PC-9 (cell line): ENCODE results near the gene ASTL.

Source experiments
- EZH2 ChIP-seq: fragments of 200-600 bp; sonication (generic); IDR thresholded peaks from 2 replicates; pipeline ENCODE4 v1.8.0; 2017; ENCODE audit warnings: antibody characterized with exemption, low read depth
- TF ChIP-seq, protein P1 (sequence below): fragments of 200-600 bp; sonication (generic); conservative IDR thresholded peaks from 2 replicates; pipeline ENCODE4 v1.6.1; 2017; ENCODE audit warnings: mixed run types, antibody characterized with exemption, mild to moderate bottlenecking, moderate library complexity

DNA sequence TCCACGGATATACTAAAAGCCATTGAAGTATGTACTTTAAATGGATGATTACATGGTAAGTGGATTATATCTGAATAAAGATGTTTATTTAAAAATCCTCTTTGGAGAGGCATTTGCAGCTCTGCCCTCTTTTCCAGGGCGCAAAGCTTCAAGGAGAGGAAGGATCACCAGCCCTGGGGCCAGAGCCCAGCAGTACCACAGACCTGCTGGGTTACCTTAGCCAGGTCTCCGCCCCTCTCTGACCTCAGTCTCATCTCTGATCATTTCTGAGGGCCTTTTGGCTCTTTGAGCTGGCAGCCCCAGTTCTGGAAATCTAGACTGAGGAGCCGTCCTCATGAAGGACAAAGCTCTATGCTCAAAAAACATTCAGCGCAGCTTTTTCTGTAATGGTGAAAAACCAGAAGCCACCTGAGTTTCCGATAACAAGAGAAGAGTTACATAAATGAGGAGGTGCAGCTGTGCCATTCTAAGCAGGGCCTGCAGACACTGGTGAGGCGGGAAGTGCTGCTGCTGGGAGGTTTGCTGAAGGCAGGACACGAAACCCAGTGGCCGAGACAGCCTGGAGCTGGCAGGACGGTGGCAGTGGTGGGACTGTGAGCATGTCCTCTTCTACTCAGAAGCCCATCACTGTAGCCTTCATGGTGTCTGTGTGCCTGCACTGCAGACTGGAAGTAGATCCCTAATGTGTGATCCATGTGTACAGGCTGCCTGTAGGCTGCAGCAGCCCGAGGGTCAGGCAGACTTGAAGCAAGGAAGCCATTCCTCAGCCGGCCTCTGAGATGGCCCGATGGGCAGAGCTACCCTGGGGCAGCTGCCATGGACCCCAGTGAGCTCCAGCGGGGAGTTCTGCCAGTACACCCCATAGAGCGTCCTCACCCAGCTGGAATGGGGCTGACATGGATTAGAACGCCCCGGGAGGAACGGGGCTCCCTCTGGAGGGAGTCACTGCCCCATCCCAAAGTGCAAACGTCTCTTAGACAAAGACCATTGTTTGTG lies 49.7 kb downstream of the ASTL start:
- TF ChIP-seq, protein P1, sequence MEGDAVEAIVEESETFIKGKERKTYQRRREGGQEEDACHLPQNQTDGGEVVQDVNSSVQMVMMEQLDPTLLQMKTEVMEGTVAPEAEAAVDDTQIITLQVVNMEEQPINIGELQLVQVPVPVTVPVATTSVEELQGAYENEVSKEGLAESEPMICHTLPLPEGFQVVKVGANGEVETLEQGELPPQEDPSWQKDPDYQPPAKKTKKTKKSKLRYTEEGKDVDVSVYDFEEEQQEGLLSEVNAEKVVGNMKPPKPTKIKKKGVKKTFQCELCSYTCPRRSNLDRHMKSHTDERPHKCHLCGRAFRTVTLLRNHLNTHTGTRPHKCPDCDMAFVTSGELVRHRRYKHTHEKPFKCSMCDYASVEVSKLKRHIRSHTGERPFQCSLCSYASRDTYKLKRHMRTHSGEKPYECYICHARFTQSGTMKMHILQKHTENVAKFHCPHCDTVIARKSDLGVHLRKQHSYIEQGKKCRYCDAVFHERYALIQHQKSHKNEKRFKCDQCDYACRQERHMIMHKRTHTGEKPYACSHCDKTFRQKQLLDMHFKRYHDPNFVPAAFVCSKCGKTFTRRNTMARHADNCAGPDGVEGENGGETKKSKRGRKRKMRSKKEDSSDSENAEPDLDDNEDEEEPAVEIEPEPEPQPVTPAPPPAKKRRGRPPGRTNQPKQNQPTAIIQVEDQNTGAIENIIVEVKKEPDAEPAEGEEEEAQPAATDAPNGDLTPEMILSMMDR, result no peak
- TF ChIP-seq EZH2, result no peak
